Fibroblast of gingiva (primary cell): ENCODE data around the gene ELFN1.

Source experiments
- DNase-seq: peaks from one replicate; pipeline ENCODE4 v3.0.0-alpha.2; 2011; ENCODE audit warnings: low read depth

Gene ELFN1

DNA sequence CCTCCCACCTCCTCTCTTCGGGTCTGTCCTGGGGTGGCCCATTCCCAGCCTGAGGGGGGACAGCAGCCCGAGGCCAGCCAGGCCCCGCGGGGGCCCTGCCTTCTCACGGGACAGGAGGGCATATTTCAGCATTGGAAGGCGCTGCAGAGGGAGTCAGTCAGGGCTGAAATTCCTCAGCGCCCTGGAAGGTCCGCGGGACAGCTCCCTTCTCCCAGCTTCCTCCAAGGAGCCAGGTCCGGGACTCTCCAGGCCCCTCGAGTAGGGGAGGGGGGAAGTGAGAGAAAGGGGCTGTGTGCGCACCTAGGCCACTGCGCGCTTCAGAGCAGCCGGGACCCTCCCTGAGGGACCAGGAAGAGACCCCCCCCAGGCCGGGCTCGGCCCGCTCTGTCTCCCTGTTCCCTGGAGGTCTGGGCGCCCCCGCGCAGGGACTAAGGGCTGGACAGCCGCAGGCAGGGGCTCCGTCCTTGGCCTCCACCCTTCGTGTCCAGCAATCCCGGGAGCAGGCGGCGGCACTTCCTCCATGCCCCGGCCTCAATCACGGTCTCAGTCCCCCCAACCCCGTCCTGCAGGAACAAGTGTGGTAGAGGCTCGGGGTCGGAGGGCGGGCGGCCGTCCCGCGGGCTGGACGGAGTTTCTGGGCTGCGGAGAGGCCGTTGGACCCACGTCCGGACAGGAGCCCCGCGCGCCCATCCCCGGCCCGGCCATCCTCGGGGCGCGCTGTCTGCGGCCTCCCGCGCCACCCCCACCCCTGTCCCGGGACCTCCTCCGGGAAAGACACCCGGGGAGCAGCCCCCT lies 6.0 kb upstream of the ELFN1 start:
- DNase-seq: no peak

DNA sequence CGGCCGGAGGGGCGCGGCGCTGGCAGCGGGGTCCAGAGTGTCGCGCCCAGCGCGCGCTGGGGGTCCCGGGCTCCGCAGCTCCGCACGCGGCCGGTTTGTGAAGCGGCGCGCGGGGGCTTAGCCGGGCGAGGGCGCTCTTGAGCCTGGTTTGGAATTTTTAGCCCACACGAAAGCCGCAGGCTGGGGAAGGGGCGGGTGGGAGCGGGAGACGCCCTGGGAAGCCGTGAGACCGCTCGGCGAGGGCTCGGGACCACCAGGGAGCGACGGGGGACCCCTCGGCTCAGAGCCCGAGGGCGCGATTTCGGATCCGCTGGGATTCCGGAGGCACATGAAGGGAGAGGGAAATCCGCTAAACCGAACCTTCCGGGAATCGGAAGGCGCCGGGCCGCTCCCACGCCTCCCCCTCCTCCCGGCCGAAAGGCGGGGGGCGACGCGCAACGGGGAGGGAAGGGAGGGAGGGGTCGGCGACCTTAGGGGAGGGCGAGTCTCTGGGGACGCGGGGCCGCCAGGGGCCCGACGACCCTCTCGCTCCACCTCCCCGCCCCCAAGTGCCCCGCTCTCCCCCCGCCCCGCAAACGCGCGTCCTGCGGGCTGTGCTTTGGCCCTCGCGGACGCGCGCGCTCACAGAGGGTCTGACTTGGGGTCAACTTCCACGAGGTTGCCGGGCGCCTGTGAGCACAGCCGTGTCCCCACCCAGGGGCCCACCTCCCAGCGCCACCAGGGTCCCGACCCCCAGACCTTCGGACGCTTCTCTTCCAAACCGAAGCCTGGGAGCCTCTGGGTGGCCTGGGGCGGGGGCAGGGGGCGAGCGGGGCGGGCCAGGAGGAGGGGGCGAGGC lies 5.1 kb upstream of the ELFN1 start:
- peak; percentile 28 for DNase-seq

DNA sequence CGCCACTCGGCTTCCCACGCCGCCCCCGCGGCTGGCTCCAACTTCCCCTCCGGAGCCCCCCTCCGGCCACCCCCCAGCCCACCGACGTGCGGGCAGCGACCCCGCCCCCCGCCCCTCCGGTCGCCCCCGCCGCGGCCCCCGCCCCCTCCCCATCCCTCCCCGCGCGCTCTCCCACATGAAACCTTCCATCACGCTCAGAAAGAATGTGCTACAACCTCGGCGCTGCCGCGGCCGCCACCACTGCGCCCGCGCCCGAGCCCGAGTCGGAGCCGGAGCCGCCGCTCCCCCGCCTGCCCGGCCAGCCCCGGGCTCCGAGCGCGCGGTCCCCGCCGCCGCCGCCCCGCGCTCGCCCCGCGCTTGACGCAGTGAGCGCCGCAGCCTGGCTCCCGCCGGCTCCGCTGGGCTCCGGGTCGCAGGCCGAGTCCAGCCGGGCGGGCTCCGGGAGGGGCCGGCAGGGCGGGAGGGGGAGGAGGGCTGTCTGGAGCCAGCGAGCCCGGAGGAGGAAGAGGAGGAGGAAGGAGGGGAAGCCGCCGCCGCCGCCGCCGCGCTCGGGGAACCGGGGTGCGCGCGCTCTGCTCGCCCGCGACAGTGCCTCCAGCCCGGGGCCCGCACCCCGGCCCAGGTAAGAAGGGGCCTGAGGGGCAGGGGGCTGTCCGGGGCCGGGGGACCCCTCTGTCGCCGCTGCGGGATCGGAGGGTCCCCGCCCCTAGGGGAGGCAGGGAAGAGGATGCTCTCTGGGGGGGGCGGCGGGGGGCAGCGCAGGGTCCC lies 4.3 kb upstream of the ELFN1 start:
- no peak for DNase-seq

DNA sequence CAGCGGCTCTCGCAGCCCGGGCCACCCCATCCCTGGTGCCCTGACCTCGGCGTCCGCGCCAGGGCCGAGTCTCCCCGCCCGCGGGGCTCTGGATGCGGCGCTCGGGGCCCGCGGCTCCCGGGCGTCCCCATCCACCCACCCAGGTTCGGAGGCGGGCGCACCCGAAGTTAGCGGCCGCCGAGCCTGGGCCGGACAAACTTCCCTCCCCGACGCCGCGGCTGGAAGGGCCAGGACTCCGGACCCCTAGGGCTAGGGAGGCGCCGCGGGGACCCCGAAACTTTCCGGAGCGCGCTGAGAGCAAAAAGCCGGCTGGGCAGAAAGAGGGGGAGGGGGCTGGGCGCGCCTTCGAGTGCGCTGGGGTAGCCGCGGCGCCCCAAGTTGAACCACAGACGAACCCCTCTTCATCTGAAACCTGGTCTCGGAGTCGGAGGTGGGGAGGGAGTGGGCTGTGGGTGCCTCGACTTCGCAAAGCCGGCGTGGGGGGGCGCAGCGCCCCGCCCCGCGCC lies 3.7 kb upstream of the ELFN1 start:
- DNase-seq: no peak

DNA sequence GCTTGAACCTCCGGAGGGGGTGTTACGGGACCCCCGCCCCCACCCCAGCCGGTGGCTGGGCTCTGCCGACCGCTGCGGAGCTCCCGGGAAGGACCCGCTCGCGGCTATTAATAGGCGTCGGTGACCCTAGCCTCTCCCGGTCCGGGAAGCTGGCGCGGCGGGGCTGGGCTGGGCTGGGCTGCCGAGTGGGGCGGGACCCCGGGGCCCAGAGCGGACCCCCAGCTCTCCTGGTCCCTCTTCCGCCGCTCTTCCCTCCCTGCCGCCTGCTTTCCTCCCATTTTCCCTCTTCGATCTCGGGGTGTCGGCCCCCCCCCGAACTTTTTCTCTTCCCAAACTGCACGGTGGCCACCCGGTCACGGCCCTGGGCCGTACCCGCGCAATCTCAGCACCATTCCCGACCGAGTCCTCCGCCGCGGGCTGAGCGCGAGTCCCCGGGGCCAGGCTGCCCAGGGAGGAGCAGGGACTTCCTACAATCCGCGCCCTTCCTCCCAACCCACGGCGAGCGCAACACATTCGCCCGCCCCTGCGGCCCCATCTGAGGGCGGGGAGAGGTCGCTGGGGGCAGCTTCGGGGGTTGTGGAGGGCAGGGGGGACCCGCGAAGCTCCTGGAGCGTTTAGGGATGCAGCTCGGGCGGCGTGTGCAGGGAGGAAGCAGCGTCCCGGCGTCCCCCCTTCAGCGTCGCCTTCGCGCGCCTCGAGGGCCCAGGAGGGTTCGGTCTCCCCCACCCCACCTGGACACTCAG lies 3.1 kb upstream of the ELFN1 start:
- DNase-seq: no peak

DNA sequence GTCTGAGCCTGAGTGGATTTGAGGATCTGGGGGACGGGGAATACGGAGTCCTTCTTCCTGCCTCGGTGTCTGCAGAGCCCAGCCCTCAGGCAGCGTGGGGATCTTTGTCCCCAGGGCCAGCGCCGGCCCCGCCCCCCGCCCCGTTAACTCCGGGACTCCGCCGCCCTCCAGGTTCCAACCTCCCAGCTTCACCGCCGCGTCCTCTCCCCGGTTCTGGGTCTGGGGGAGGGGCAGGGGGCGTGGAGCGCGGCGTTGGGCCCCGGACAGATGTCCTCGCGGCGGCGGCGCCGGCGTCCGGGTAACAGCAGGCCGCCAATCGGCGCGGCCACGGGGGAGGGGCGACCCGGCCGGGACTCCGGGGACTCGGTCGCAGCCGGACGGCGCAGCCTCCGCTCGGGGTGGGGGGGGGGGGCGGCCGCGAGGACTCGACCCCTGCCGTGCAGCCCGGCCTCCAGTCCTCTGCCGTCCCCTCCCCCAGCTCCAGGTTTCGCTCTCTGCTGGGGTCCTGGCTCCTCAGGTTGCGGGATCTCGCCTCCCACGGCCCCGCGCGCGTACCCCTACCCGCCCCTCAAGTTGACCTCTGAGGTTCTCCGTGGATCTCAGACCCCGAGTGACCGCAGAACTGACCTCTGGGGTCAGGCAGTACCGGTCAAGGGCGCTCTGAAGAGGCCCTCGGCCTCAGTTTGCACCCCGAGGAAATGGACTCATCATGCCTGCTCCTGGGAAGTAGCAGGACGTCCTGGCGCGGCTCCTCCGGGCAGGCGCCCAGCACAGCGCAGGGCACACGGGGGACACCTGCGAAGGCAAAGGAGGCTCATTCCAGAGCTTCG lies 2.3 kb upstream of the ELFN1 start:
- no peak for DNase-seq

DNA sequence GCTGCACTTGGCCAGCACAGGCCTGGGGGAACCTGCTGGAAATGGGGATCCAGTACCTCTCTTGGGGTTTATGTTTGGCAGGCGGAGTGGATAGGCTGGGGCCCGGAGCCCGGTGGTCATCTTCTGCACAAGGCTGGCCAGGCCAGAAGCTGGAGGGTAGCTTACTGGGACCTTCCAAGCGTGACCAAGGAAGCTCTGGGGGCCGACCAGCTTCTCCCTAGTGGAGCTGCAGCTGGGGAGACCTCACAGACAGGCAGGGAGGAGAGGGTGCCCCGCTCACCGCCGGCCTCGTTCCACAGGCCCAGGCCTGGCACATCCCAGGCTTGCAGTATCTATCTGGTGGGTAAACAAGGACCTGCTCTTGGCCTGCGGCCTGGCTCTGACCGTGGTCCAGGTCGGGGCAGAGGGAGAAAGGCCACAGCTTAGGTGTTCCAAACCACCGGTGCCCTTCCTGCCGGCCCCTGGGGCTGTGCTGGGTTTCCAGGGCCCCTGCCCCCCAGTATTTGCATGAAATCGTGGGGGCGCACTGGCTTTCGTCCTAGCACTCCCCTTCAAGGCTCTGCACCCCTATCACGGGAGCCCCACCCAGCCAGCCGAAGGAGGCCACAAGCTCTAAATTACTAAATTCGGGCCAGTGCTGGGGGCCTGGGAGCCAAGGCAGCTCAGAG lies 1.5 kb upstream of the ELFN1 start:
- no peak for DNase-seq

DNA sequence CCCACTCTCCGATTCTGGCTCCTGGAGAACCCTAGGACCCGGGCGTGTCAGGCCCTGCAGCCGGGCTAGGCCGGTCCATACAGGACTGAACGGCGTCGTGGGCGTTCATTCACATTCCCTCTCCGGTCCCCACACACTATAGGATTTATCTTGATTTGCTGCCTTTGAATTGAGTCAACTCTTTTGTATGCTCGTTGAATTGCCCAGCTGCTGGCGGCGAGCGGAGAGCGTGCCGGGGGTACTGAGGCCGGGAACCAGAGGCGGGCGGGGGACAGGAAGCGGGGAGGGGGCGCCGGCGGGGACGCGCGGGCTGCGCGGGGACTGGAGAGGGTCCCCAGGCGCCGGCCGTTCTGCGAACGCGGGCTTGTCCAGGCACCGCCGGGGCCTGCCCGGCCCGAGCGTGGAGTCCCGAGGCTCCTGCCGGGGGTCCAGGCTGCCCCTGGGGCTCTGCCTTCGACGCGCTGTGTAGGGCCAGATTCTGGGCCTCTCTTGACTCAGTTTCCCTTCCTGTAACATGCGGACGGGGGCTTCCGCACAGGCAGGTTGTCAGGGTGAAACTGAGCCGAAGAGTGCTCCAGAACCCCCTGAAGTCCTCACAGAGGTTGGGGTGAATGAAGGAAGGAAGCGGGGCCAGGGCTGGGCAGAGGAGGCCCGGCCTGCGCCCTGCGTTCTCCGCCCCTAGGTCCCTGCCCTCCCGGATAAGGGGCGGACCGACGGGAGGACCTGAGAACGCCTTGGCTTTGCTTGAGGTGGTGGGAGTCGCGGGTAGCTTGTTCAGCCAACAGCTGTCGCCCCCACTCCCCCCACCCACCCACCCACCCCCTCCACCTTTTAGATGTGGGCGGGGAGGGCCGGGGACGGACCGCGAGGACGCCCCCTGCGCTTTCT lies 769 bp upstream of the ELFN1 start:
- no peak for DNase-seq

DNA sequence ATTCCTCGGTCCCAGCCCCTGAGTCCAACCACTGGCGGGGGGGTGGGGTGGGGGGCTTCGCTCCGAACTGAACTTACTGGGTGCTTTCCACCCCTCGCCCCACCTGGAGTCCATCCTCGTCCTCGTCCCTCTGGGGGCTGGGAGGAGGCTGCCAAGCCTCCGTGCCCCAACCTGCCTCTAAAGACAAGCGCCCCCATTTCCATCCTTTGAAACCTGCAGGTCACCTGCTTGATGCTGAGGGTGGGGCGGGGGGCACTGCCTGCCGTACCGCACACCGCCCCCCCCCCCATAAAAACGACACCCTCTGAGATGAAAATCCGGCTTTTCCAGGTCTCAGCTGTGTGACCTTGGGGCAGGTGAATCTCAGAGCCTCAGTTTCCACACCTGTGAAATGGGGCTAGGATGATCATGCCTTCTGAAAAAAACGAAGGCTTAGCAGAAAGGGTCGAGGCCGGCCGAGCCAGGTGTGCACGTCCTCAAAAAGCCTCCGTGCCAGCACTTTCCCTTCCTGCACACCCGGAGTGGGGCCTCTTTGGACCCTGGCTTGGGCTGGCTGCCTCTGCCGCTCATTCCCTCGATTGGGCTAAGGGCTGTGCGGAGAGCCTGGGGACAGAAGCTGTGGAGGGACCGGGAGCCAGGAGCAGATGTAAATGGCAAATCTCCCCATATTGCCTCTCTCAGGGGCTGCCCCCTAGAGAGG lies 967 bp downstream of the ELFN1 start:
- DNase-seq: no peak

DNA sequence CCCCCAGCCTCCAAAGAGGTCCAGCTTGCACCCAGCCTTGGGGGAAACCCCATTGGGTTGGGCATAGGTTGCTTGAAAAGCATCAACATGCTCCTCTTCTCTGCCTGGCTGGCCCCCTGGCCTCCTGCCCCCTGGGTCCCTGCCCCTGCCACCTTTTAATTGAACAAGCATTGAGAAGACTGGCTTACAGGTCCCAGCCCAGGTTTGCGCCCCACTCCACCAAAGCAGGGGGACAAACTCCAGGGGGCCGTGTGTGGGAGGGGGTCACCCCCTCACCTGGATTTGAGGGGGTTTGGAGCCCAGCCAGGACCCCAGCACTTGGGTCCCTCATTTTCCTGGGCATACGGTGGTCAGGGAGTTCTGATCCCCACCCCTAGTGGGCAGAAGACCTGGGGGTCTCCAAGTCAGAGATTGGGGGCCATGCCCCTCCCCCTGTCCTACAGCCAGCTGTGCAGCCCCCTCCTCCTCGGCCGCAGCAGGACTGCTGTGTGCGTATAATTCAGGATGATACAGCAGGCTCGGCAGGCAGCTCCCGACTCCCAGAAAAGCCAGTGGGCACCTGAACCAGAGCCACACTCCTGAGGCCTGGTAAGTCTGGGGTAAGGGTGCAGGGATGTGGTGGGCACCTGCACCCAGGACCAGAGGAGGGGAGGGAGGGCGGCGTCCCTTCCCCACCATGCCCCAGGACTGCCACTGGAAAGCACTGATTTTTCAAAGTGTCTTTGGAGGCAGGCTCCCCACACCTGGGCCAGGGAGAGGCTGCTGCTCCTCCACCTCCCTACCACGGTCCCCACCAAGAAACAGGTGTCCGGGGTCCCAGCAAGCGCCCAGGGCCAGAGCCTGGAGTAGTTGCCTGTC lies 1.7 kb downstream of the ELFN1 start:
- no peak for DNase-seq

DNA sequence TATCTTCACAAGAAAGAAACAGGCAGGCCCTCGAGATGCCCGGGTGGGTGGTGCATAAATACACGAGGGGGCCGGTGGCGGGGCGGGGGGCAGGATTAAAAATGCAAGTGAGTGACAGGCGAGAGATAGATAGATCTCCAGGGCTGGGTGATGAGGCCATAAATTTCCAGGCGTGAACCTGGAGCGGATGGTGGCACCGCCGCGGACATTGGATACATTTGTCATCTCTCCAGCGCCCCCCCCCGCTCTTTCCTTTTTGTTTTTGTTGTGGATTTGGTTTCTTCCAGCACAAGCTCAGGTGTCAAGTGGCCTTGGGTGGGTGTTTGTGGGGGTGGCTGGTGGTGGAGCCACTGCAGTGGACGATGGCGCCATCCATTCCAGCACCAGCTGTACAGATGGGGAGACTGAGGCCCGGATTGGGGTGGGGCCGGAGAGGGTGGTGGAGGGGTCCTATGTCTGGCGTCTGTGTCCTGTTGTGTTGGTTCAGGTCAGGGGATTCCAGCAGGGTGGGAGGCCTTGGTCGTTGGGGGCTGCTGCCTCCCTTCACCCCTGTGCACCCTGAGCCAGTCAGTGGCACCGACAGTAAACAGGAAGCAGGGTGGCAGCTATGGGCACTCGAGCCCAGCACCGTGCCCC lies 2.9 kb downstream of the ELFN1 start:
- DNase-seq: no peak

DNA sequence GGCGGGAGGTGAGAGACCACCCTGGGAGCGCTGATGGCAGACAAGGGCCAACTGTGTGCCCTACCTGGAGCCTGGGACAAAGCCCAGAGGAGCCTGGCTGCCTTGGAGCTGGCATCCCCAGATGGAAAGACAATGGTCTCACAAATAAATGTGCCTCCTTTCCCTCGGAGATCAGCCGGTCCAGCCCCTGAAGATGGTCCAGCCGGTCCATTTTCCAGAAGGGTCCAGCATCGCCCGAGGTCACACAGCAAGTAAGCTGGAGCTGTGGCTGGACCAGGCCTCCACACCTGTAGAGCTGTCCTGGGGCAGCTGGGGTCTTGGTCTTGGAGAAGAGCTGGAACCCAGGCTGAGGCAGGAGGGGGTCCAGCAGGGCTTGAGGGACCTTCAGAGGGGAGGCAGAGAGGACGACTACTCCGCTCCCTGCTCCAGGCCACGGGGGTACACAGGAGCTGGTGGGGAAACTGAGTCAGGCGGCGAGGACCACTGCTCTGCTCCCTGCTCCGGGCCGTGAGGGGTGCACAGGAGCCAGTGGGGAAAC lies 3.6 kb downstream of the ELFN1 start:
- DNase-seq: no peak

DNA sequence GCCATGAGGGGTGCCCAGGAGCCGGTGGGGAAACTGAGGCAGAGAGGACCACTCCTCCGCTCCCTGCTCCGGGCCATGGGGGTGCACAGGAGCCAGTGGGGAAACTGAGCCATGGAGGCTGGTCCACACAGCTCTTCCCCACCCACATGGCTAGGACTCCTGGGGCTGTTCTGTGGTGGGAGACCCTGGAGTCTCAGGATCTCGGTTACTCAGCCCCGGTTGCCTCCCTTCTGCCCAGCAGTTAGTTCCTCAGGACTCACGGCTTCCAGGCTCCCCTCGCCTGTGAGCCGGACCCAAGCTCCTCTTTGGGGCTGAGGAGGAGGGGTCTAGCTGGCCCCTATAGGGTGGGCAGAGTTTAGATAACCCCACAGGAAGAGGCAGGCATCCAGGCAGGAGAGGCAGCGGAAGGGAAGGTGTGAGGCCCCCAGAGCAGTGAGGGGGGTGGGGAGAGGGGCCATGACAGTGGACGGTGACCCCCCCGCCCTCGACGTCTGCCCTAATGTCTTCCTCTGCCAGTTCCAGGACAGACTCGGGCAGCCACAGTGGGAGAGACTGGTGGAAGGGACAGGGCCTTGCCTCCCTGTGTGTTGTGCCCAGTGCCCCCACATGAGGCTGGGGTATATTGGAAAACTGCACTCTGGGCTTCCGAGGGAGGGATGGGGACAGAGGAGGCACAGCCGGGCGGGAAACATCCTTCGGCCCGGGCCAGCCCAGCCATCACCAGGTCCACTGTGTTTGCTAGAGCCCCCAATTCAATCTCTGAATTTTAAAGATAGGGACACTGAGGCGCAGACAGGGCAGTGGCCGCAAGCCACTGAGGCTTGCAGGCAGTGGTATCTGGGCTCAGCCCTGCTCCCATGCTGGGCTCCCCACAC lies 4.3 kb downstream of the ELFN1 start:
- DNase-seq: no peak

DNA sequence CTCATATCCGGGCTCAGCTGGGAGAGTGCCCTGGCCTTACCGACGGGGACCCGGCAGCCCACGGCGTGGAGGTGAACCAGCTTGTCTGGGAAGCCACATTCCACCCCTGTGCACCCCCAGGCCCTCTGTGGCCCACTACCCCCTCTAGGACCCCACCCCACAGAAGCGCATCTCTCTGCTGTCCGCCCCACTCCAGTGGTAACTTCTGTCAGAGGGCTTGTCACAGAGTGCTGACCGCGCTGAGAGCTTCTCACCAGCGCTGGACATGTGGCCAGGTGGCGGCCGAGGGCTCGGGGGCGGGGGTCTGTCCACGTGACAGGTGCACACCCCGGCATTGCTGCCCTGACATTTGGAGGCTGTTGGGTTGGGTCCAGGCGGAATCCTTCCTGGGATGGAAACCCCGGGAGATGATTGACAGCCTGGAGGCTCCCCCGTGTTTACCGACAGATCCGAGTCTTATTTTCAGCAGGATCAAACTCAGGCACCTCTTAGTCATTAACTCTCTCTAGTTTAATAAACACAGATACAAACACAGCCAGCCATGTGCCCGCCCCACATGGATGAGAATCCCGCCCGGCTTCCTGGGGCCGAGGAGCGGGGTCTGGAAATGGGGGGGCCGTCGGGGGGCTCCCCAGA lies 5.1 kb downstream of the ELFN1 start:
- no peak for DNase-seq
